RPMI8226 (cell line): Measurements from ENCODE around the gene PARS2.

ENCODE experiments used
- DNase-seq: peaks from one replicate; pipeline ENCODE4 v3.0.0-alpha.2; 2015

The PARS2 gene

DNA sequence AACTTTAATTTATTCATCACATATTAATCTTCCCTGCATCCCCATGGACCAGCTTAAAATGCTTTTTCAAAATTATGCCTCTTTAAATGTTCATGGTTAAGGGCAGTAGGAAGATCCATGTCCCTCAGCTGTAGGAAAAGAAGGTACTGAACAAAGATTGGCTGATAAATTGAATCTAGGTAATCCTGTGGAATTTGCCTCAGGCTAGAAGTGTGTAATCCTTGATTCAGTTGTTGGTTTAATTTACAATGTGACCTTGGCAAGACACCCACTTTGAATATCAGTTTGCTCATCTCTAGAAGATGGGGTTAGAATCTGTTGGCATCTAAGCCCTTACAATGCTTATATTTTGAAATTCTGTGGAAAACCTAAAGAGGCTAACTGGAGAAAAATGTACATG, 42.6 kb downstream of the PARS2 start:
- DNase-seq = no peak

DNA sequence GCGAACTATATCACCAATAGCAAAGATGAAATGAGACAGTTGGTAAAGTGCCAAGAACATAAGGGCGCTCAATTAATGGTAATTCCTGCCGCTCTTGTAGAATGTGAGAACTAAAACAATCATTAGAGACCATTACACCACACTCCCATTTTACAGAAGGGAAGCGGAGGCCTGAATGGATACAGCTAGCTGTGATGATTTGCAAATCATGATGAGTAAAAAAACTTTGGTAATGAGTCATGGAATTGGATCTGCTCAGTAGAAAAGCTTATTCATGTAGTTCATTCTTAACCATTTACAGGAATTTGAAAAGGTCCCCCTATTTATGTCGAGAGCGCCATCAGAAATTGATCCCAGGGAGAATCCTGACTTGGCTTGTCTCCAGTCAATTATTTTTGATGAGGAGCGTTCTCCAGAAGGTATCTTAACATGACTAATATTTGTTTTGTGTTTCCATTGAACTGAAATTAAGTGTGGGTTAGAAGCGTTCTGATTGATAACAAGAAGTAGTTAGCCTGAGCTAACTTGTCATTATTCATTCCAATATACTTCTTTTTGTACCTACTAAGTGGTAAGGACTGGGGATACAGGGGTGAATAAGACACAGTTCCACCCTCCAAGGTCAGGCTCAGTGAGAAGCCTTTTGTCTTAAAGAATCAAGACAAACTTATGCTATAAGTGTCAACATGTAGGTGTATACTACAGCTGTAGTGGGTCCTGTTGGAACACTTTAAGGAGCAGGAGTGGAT, 47.9 kb downstream of the PARS2 start:
- no peak for DNase-seq

DNA sequence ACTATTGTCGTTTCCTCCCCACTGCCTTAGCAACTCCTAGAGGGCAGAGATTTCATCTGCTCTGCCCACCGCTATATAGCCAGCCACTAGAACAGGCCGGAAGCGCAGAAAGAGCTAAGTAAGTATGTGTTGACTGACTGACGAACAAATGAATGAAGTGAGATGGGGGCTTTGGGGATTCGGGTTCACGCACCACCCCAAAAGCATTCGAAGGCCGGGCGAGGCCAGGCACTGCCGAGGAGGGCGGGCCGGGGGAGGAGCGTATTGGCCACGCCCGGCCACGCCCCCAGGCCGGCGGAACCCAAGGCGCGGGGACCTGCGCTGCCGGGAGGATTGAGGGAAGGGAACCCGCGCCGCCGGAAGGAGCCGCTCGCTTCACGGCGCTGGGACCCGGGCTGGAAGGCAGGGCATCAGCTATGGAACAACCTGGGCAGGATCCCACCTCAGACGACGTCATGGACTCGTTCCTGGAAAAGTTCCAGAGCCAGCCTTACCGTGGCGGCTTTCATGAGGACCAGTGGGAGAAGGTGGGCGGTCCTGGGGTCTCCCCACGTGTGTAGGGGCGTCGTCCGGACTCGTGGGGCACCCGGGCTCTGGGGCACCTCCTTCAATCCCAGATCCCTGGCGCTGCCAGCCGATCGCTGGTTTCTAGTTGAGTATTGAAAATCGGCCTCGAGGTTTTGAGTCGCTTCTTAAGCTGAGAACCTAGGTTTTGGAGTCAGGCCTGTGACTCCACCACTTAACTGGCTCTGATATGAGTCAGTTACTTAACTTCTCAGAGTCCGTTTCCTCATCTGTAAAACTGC, 48.6 kb downstream of the PARS2 start, which contains the start of gene TTC4:
TSS of gene TTC4 (plus strand) at position 369 of the 806 bp plus-strand sequence. CDS start at position 417, 48 bp downstream.
- peak; percentile 94 for DNase-seq

DNA sequence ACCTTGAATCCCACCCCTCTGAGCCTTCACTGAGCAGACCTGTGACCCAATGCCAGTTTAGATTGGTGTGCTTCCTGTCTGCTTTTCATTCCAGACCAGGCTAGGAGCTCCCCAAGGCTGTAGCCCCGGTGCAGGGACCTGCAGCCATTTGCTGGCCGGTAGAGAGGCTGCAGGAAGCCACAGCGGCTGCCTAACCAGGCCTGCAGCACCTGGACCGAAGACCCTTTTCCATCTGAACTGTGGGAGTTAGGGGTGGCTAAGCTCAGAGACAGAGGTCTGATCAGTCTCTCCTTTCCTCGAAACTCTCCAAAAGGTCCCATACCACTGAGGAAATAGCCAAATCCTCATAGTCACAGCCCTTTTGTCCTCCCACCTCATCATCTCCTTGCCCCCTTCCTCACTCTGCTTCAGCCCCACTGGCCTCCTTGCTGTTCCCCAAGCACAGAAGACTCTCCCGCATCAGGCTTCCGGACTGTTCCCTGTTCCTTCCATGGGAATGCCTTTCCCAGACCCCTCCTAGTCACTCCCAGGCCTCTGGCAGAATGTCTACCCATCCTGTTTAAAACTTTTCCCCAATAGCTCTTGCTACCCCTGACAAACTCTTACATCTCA, 49.3 kb downstream of the PARS2 start:
- DNase-seq = no peak

DNA sequence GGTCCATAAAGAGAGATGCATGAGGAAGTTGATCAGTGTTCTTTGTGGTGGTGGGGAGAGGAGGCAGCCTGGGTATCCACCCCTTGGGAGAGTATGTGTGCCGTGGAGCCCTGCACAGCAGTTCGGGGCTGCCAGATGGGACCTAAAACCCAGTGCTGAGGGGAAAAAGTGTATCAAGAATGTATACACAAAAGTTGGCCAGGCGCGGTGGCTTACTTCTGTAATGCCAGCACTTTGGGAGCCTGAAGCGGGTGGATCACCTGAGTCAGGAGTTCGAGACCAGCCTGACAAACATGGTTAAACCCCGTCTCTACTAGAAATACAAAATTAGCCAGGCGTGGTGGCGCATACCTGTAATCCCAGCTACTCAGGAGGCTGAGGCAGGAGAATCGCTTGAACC, 52.8 kb downstream of the PARS2 start:
- DNase-seq = no peak

DNA sequence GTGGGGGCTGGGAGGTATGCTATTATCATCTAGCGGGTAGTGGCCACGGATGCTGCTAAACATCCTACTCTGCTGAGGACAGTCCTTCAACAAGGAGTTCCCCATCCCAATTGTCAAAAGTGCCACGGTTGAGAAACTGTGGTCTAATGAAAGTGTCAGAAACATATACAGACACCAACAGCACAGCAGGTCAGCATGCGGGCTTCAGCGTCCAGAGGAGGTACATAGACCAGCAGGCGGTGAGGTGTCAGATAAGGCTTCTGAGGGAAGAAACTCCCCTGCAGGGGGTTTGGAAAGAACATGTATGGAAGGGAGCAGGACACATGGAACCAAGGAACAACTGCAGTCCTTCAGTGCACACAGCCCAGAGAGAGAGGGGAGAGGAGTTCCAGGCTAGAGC, 53.5 kb downstream of the PARS2 start:
- DNase-seq = no peak

DNA sequence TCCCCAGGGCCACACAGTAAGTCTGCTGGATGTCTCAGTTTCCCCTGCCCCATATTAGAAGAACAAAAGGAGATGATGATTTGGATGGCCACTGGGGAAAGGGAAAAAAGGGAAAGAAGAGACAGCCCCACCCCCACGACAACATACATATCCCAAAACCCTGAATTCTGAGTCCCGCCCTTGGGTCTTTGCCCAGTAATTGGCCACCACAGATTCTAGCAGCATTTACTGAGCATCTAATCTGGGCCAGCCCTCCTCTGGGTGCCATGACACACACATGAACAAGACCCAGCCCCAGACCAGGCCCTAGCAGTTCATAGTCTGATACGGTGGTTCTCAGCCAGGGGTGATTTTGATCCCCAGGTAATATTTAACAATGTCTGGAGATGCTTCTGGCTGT, 53.9 kb downstream of the PARS2 start:
- no peak for DNase-seq

DNA sequence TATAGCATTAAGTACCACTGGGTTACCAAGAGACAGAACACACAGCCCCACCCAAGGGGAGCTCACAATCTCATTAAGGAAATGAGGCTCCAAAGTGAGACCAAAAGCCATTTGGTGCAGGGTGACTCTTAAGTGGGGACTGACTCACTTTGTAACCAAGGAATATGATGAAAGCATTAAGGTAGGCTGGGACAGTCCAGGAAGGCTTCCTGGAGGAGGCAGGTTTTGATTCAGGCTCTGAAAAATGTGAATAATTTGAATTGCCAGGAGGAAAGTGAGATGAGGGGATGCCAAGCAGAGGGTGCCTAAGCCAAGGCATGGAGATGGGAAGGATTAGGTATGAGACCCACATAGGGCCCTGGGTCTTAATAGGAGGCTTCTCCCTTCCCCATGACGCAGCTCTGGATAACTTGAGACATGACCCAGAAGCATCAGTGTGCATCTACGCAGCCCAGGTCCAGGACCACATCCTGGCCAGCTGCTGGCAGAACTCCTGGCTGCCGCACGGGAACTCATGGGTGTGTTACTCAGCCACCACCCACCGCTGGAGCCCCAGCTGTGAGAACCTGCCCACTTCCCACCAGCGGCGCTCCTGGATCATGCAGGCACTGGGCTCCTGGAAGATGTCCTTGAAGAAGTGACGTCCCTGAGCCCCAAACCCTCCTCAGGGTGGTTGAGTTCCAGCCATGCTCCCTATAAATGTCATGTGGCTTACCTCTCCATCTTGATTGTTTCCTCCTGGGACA, 54.6 kb downstream of the PARS2 start:
- DNase-seq = no peak

DNA sequence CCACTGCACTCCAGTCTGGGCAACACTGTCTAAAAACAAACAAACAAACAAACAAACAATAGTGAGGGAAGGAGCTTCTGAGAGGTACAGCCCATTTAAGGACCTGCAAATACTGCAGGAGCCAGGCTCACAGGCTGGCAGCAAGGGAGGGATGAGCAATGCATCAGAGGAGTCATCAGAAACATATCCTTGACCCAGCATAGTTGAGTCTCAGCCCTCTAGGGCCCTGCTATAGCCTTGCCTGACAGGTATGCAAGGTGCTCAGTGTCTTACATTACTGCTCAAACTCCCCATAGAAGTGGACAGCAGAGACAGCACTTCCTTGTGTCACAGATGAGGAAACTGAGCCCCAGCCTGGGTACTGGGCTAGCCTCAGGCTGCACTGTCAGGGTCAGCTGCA, 55.9 kb downstream of the PARS2 start:
- no peak for DNase-seq
